ENCODE data around the gene DEUP1. TPM values are rescaled to one million over a fixed set of nuclear protein-coding genes. Genes with fewer than 3 reads are reported as not detected.

DEUP1 gene
- total RNA-seq, 2 experiments from 2014 or later = not detected

DNA sequence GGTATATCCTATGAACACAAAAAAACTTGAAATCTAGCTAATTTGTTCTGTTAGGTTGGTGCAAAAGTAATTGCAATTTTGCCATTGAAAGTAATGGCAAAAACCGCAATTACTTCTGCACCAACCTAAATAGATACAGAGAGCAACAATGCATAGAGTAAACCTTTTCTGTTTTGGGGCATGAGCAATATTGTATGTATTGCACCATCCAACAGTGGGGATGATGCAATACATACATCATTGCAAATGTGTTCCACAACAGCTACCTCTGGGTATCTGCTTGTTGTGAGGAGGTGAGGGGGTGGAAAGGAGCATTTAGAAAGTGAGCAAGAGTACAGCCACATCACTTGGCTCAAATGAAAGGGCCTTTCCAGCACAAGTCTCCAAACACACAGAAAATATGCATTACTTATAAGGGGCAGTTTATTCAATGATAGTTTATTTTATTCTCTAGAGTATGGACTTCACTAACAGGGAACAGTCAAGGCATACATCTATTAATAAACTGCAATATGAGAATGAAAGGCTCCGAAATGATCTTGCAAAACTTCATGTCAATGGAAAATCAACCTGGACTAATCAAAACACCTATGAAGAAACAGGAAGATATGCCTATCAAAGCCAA lies 77.3 kb downstream of the DEUP1 start:
- intact Hi-C loops (cut with micrococcal nuclease; ENCODE audit: unreplicated experiment) = no loop called here
- BruUV-seq (replicated peaks) = no TSS peak
- CTCF ChIA-PET (ENCODE audit: unreplicated experiment) = no interaction called here

GRCh38 chr11:93410441-93410840 lies 79.9 kb downstream of the DEUP1 start:
- intact Hi-C loops (cut with micrococcal nuclease; ENCODE audit: unreplicated experiment) = loop anchor here (2.0 to 5.0 kb wide), 3 partner anchors 57 to 132 kb away; partner anchors contain the start of gene SMCO4
- ChIA-PET POLR2A (interaction anchor here (1.0 kb wide), 1 partner anchor 115 kb away, joined by 4 read pairs; no protein-coding TSS in a partner anchor), CTCF (ENCODE audit: unreplicated experiment) (no interaction called here)
- TF ChIP-seq EZH2phosphoT487 (IDR thresholded peaks at IDR 0.05; ENCODE audit: borderline replicate concordance, low read depth, low read length) = no peak
- TF ChIP-seq, protein P1, sequence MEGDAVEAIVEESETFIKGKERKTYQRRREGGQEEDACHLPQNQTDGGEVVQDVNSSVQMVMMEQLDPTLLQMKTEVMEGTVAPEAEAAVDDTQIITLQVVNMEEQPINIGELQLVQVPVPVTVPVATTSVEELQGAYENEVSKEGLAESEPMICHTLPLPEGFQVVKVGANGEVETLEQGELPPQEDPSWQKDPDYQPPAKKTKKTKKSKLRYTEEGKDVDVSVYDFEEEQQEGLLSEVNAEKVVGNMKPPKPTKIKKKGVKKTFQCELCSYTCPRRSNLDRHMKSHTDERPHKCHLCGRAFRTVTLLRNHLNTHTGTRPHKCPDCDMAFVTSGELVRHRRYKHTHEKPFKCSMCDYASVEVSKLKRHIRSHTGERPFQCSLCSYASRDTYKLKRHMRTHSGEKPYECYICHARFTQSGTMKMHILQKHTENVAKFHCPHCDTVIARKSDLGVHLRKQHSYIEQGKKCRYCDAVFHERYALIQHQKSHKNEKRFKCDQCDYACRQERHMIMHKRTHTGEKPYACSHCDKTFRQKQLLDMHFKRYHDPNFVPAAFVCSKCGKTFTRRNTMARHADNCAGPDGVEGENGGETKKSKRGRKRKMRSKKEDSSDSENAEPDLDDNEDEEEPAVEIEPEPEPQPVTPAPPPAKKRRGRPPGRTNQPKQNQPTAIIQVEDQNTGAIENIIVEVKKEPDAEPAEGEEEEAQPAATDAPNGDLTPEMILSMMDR (conservative IDR thresholded peaks at IDR 0.05; ENCODE audit: low read length) = no peak
- Histone ChIP-seq H3K27ac (ENCODE audit: low read depth, low read length, poor library complexity, severe bottlenecking) (peak overlapping the region; percentile 92), H3K9me2 (ENCODE audit: insufficient read depth, low read length) (no peaks in the 10 kb centered on the region), H4K20me1 (ENCODE audit: insufficient read depth, low read length) (no peaks in the 10 kb centered on the region), H3K4me1 (ENCODE audit: insufficient read depth, low read length, poor library complexity, severe bottlenecking) (peaks cover 40% of the 10 kb centered on the region), H3K9me3 (ENCODE audit: low read length) (0 out of 2 replicates have a peak, but pooled peaks cover 3% of the 10 kb centered on the region), H3K79me2 (ENCODE audit: insufficient read depth, low read depth, low read length) (no peaks in the 10 kb centered on the region), H3K36me3 (ENCODE audit: insufficient read depth, low read length) (no peaks in the 10 kb centered on the region), H2AFZ (ENCODE audit: low read length) (peak overlapping the region; percentile 81), H3K4me2 (ENCODE audit: low read length) (peak overlapping the region; percentile 53), H3K4me3 (ENCODE audit: low read depth, low read length, poor library complexity, severe bottlenecking) (peak overlapping the region; percentile 27)
- no TSS peak for BruUV-seq (replicated peaks)
- DNase-seq (ENCODE audit: low spot score) = peak; percentile 70

More for the DNA sequence above, 77.3 kb downstream of the DEUP1 start:
- 0 out of 2 replicates have a peak overlapping the region, but pooled peaks have one; percentile 4 for H2AFZ ChIP-seq (ENCODE audit: low read length)
- peak overlapping the region; percentile 27 for H3K27ac ChIP-seq (ENCODE audit: low read depth, low read length, poor library complexity, severe bottlenecking)
- no peak overlapping the region for H3K4me2 ChIP-seq (ENCODE audit: low read length)
- DNase-seq (ENCODE audit: low spot score) = peak; percentile 32
- no peak overlapping the region for H3K4me3 ChIP-seq (ENCODE audit: low read depth, low read length, poor library complexity, severe bottlenecking)
- peaks cover 40% of the 10 kb centered on the region for H3K4me1 ChIP-seq (ENCODE audit: insufficient read depth, low read length, poor library complexity, severe bottlenecking)
- no peak for TF ChIP-seq EZH2phosphoT487 (IDR thresholded peaks at IDR 0.05; ENCODE audit: borderline replicate concordance, low read depth, low read length)
- no peaks in the 10 kb centered on the region for H3K9me3 ChIP-seq (ENCODE audit: low read length)
- H4K20me1 ChIP-seq (ENCODE audit: insufficient read depth, low read length) = no peaks in the 10 kb centered on the region
- no peaks in the 10 kb centered on the region for H3K9me2 ChIP-seq (ENCODE audit: insufficient read depth, low read length)
- H3K36me3 ChIP-seq (ENCODE audit: insufficient read depth, low read length) = no peaks in the 10 kb centered on the region
- no peaks in the 10 kb centered on the region for H3K79me2 ChIP-seq (ENCODE audit: insufficient read depth, low read depth, low read length)
- POLR2A ChIA-PET = interaction anchor here (0.7 kb wide), 1 partner anchor 120 kb away, joined by 3 read pairs; no protein-coding TSS in a partner anchor

GRCh38 chr11:93411705-93412104 lies 81.2 kb downstream of the DEUP1 start:
- BruUV-seq (replicated peaks) = no TSS peak
- peak overlapping the region; percentile 81 for H2AFZ ChIP-seq (ENCODE audit: low read length)
- peaks cover 40% of the 10 kb centered on the region for H3K4me1 ChIP-seq (ENCODE audit: insufficient read depth, low read length, poor library complexity, severe bottlenecking)
- no peaks in the 10 kb centered on the region for H3K79me2 ChIP-seq (ENCODE audit: insufficient read depth, low read depth, low read length)
- H3K9me2 ChIP-seq (ENCODE audit: insufficient read depth, low read length) = no peaks in the 10 kb centered on the region
- POLR2A ChIA-PET = interaction anchor here (0.6 to 1.4 kb wide), 6 partner anchors 19 to 441 kb away, joined by 3 to 4 read pairs (median 4); no protein-coding TSS in a partner anchor
- no peak overlapping the region for H3K4me3 ChIP-seq (ENCODE audit: low read depth, low read length, poor library complexity, severe bottlenecking)
- no peaks in the 10 kb centered on the region for H3K36me3 ChIP-seq (ENCODE audit: insufficient read depth, low read length)
- TF ChIP-seq, protein P1 (conservative IDR thresholded peaks at IDR 0.05; ENCODE audit: low read length) = no peak
- no peak for TF ChIP-seq EZH2phosphoT487 (IDR thresholded peaks at IDR 0.05; ENCODE audit: borderline replicate concordance, low read depth, low read length)
- CTCF ChIA-PET (ENCODE audit: unreplicated experiment) = no interaction called here
- H3K27ac ChIP-seq (ENCODE audit: low read depth, low read length, poor library complexity, severe bottlenecking) = peak overlapping the region; percentile 92
- intact Hi-C loops (cut with micrococcal nuclease; ENCODE audit: unreplicated experiment) = loop anchor here (2.0 to 5.0 kb wide), 3 partner anchors 56 to 131 kb away; partner anchors contain the start of gene SMCO4
- H3K9me3 ChIP-seq (ENCODE audit: low read length) = 0 out of 2 replicates have a peak, but pooled peaks cover 3% of the 10 kb centered on the region
- no peaks in the 10 kb centered on the region for H4K20me1 ChIP-seq (ENCODE audit: insufficient read depth, low read length)
- DNase-seq (ENCODE audit: low spot score) = no peak
- peak overlapping the region; percentile 53 for H3K4me2 ChIP-seq (ENCODE audit: low read length)

All from OCI-LY7 (cell line).